ENCODE results near the gene OOSP3.

DNA sequence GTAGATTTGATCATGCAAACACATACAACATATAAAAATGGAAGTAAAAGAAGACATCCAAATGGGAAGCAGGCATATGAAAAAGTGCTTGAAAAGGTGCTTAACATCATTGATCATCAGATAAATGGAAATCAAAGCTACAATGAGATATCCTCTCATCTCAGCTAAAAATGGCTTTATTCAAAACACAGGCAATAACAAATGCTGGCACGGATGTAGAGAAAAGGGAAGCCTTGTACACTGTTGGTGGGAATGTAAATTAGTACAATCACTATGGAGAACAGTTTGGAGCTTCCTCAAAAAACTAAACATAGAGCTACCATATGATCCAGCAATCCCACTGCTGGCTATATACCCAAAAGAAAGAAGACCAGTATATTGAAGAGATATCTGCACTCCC is 11.7 kb upstream of the OOSP3 start:
- TF ChIP-seq YY1 (IDR thresholded peaks at IDR 0.05; ENCODE audit: low read depth) (no peak), EP300 (IDR thresholded peaks at IDR 0.05; ENCODE audit: borderline replicate concordance) (no peak), EGR1 (IDR thresholded peaks at IDR 0.05) (no peak), CREB1 (IDR thresholded peaks at IDR 0.05; ENCODE audit: low read depth) (no peak), TAF1 (IDR thresholded peaks at IDR 0.05; ENCODE audit: low read depth) (no peak), REST (IDR thresholded peaks at IDR 0.05; ENCODE audit: low read depth) (no peak), CEBPB (IDR thresholded peaks at IDR 0.05) (no peak), TEAD4 (IDR thresholded peaks at IDR 0.05) (no peak), NFIC (IDR thresholded peaks at IDR 0.05) (no peak), TCF12 (IDR thresholded peaks at IDR 0.05; ENCODE audit: low read depth) (no peak), RAD21 (IDR thresholded peaks at IDR 0.05; ENCODE audit: low read depth) (no peak), FOXM1 (IDR thresholded peaks at IDR 0.05; ENCODE audit: borderline replicate concordance, low read depth) (no peak)
- TF ChIP-seq, protein P1, sequence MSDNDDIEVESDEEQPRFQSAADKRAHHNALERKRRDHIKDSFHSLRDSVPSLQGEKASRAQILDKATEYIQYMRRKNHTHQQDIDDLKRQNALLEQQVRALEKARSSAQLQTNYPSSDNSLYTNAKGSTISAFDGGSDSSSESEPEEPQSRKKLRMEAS (IDR thresholded peaks at IDR 0.05): no peak
- TF ChIP-seq, protein P2, sequence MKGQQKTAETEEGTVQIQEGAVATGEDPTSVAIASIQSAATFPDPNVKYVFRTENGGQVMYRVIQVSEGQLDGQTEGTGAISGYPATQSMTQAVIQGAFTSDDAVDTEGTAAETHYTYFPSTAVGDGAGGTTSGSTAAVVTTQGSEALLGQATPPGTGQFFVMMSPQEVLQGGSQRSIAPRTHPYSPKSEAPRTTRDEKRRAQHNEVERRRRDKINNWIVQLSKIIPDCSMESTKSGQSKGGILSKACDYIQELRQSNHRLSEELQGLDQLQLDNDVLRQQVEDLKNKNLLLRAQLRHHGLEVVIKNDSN (IDR thresholded peaks at IDR 0.05): no peak
